Measurements from ENCODE around the gene TSFM. TPM values are rescaled to one million over a fixed set of nuclear protein-coding genes. Genes with fewer than 3 reads are reported as not detected.
A peak's percentile ranks its signal among the peaks of the same experiment; 100 is the strongest.

Gene TSFM
- total RNA-seq, 2 donors from 2014 or later: 37.7 to 39.9 TPM

- Histone ChIP-seq H3K9me3 (ENCODE audit: control insufficient read depth, low read length) (no peaks in the 10 kb centered on the region), H3K9ac (ENCODE audit: extremely low read depth, low read length, poor library complexity, severe bottlenecking) (no peak overlapping the region), H3K36me3 (ENCODE audit: control insufficient read depth, insufficient read depth, low read length) (no peaks in the 10 kb centered on the region), H3K27me3 (ENCODE audit: control insufficient read depth, insufficient read depth, low read length, poor library complexity, severe bottlenecking) (peaks cover 100% of the 10 kb centered on the region), H3K27ac (ENCODE audit: low read depth, low read length) (no peak overlapping the region), H3K4me3 (ENCODE audit: low read length) (no peak overlapping the region), H3K4me1 (ENCODE audit: control insufficient read depth, insufficient read depth, low read length) (no peaks in the 10 kb centered on the region)
- no peak for TF ChIP-seq CTCF (conservative IDR thresholded peaks at IDR 0.05)
- WGBS, 2 experiments (ENCODE audit: insufficient coverage in 1 of 2, insufficient read length in 1 of 2): 0 to 21% methylated on average over 2 to 8 of the region's 8 CpGs
- H3K9me3 Mint-ChIP-seq: no peaks in the 10 kb centered on the region
- peaks cover 94% of the 10 kb centered on the region for H3K27me3 Mint-ChIP-seq (ENCODE audit: insufficient read depth)
- no peaks in the 10 kb centered on the region for H3K36me3 Mint-ChIP-seq (ENCODE audit: low read depth)
- DNase-seq: no peak
- H3K4me1 Mint-ChIP-seq: peaks cover 8% of the 10 kb centered on the region
- no peak overlapping the region for H3K4me3 Mint-ChIP-seq
- H3K27ac Mint-ChIP-seq: no peak overlapping the region
These were observed 47.3 kb upstream of the TSFM start for GRCh38 chr12:57735198-57735855.

GRCh38 chr12:57735952-57736740, 46.4 kb upstream of the TSFM start:
- DNase-seq: peak; percentile 92
- H3K36me3 Mint-ChIP-seq (ENCODE audit: low read depth): no peaks in the 10 kb centered on the region
- Histone ChIP-seq H3K27ac (ENCODE audit: low read depth, low read length) (no peak overlapping the region), H3K4me3 (ENCODE audit: low read length) (peak overlapping the region; percentile 58), H3K27me3 (ENCODE audit: control insufficient read depth, insufficient read depth, low read length, poor library complexity, severe bottlenecking) (peaks cover 100% of the 10 kb centered on the region), H3K9me3 (ENCODE audit: control insufficient read depth, low read length) (no peaks in the 10 kb centered on the region), H3K36me3 (ENCODE audit: control insufficient read depth, insufficient read depth, low read length) (no peaks in the 10 kb centered on the region), H3K9ac (ENCODE audit: extremely low read depth, low read length, poor library complexity, severe bottlenecking) (no peak overlapping the region), H3K4me1 (ENCODE audit: control insufficient read depth, insufficient read depth, low read length) (no peaks in the 10 kb centered on the region)
- H3K4me3 Mint-ChIP-seq: peak overlapping the region; percentile 41
- no peaks in the 10 kb centered on the region for H3K9me3 Mint-ChIP-seq
- TF ChIP-seq CTCF (conservative IDR thresholded peaks at IDR 0.05): peak; percentile 67
- H3K27ac Mint-ChIP-seq: no peak overlapping the region
- H3K27me3 Mint-ChIP-seq (ENCODE audit: insufficient read depth): peaks cover 94% of the 10 kb centered on the region
- 0 to 1% methylated on average over 5 to 46 of the region's 49 CpGs for WGBS, 2 experiments (ENCODE audit: insufficient coverage in 1 of 2, insufficient read length in 1 of 2)
- peaks cover 8% of the 10 kb centered on the region for H3K4me1 Mint-ChIP-seq

GRCh38 chr12:57736741-57737466, 45.7 kb upstream of the TSFM start:
- 4 to 5% methylated on average over 19 to 31 of the region's 31 CpGs for WGBS, 2 experiments (ENCODE audit: insufficient coverage in 1 of 2, insufficient read length in 1 of 2)
- Histone ChIP-seq H3K9me3 (ENCODE audit: control insufficient read depth, low read length) (no peaks in the 10 kb centered on the region), H3K27me3 (ENCODE audit: control insufficient read depth, insufficient read depth, low read length, poor library complexity, severe bottlenecking) (peaks cover 100% of the 10 kb centered on the region), H3K36me3 (ENCODE audit: control insufficient read depth, insufficient read depth, low read length) (no peaks in the 10 kb centered on the region), H3K4me1 (ENCODE audit: control insufficient read depth, insufficient read depth, low read length) (no peaks in the 10 kb centered on the region), H3K27ac (ENCODE audit: low read depth, low read length) (no peak overlapping the region), H3K4me3 (ENCODE audit: low read length) (peak overlapping the region; percentile 58), H3K9ac (ENCODE audit: extremely low read depth, low read length, poor library complexity, severe bottlenecking) (no peak overlapping the region)
- no peak overlapping the region for H3K27ac Mint-ChIP-seq
- peak overlapping the region; percentile 41 for H3K4me3 Mint-ChIP-seq
- H3K27me3 Mint-ChIP-seq (ENCODE audit: insufficient read depth): peaks cover 94% of the 10 kb centered on the region
- DNase-seq: peak; percentile 78
- no peaks in the 10 kb centered on the region for H3K9me3 Mint-ChIP-seq
- no peak for TF ChIP-seq CTCF (conservative IDR thresholded peaks at IDR 0.05)
- H3K4me1 Mint-ChIP-seq: peaks cover 8% of the 10 kb centered on the region
- H3K36me3 Mint-ChIP-seq (ENCODE audit: low read depth): no peaks in the 10 kb centered on the region

All from endodermal cell (in vitro differentiated cells).